ENCODE data around the gene NIPAL1.

NIPAL1 gene

GRCh38 chr4:48028696-48029095 lies 12.1 kb downstream of the NIPAL1 start:
- no peak for DNase-seq

- DNase-seq = no peak
Measured at GRCh38 chr4:48030470-48030869, 13.9 kb downstream of the NIPAL1 start.

GRCh38 chr4:48031802-48032525 lies 15.4 kb downstream of the NIPAL1 start:
- DNase-seq = no peak

GRCh38 chr4:48032721-48033120 lies 16.1 kb downstream of the NIPAL1 start:
- DNase-seq = no peak

- DNase-seq = no peak
Measured at GRCh38 chr4:48033412-48033811, 16.8 kb downstream of the NIPAL1 start.

- DNase-seq = no peak
Measured at GRCh38 chr4:48033825-48034413, 17.3 kb downstream of the NIPAL1 start.

- no peak for DNase-seq
Measured at GRCh38 chr4:48035952-48036351, 19.4 kb downstream of the NIPAL1 start.

GRCh38 chr4:48037117-48037462 lies 20.5 kb downstream of the NIPAL1 start:
- DNase-seq = no peak

GRCh38 chr4:48038666-48039065 lies 22.1 kb downstream of the NIPAL1 start:
- no peak for DNase-seq

- no peak for DNase-seq
Measured at GRCh38 chr4:48039561-48039960, 23.0 kb downstream of the NIPAL1 start.

GRCh38 chr4:48041535-48042137 lies 25.1 kb downstream of the NIPAL1 start:
- DNase-seq = no peak

GRCh38 chr4:48042979-48043461 lies 26.4 kb downstream of the NIPAL1 start:
- DNase-seq = no peak

- DNase-seq = no peak
Measured at GRCh38 chr4:48043504-48043903, 26.9 kb downstream of the NIPAL1 start.

- no peak for DNase-seq
Measured at GRCh38 chr4:48044298-48044697, 27.7 kb downstream of the NIPAL1 start.

GRCh38 chr4:48046059-48046458 lies 29.5 kb downstream of the NIPAL1 start:
- DNase-seq = no peak

GRCh38 chr4:48047421-48047844 lies 30.9 kb downstream of the NIPAL1 start:
- DNase-seq = no peak

- DNase-seq = no peak
Measured at GRCh38 chr4:48047896-48048295, 31.3 kb downstream of the NIPAL1 start.

GRCh38 chr4:48049483-48049882 lies 32.9 kb downstream of the NIPAL1 start:
- DNase-seq = no peak

GRCh38 chr4:48051078-48051477 lies 34.5 kb downstream of the NIPAL1 start:
- DNase-seq = no peak

GRCh38 chr4:48058617-48059530 lies 42.3 kb downstream of the NIPAL1 start:
- no peak for DNase-seq

- no peak for DNase-seq
Measured at GRCh38 chr4:48064349-48064748, 47.8 kb downstream of the NIPAL1 start.

GRCh38 chr4:48065587-48066052 lies 49.0 kb downstream of the NIPAL1 start:
- DNase-seq = no peak

- no peak for DNase-seq
Measured at GRCh38 chr4:48067536-48067935, 51.0 kb downstream of the NIPAL1 start.
